Germinal center (tissue), 1 donor: Measurements from ENCODE around the gene MAGI1.
"Not testable (repeated sequence)": the region's sequence is repeated elsewhere in the genome, so short reads cannot be mapped to it uniquely, and the experiment has no call there.

Source experiments
- DNase-seq: peaks from one replicate; pipeline ENCODE4 v3.0.0; 2012; ENCODE audit warnings: mixed read lengths, low spot score

Gene MAGI1

DNA sequence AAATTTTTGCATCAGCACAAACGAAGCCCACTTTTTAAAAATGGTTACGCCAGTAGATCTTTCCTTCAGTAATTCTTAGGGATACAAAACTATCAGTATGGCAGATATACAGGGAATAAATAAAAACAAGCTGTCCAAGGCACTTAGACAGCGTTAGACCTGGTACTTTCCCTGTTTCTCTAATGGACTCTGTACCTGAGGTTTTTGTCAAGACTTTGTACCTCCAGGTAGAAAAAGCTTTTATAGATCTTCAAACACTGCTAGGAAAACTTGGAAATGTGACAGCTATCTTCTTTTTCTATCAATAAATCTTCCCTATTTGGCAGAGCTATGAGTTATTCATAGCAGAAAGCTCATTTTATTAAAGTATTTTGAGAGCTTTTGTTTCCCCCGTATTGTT lies 477.8 kb downstream of the MAGI1 start:
- DNase-seq = no peak

DNA sequence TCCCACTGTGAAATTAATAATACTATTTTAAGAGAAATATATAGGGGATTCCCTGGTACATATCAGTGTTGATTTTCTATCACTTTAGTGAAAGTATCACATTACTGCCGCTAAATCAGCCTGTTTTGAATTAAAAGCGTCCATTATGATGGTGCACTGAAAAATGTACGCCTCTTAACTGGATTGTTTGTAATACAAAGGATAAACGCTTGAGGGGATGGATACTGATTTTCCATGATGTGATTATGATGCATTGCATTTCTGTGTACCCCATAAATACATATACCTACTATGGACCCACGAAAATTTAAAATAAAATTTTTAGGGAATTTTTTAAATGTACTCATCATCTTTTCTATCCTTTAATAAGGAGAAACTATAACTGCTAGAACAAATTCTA lies 478.6 kb downstream of the MAGI1 start:
- DNase-seq = no peak

DNA sequence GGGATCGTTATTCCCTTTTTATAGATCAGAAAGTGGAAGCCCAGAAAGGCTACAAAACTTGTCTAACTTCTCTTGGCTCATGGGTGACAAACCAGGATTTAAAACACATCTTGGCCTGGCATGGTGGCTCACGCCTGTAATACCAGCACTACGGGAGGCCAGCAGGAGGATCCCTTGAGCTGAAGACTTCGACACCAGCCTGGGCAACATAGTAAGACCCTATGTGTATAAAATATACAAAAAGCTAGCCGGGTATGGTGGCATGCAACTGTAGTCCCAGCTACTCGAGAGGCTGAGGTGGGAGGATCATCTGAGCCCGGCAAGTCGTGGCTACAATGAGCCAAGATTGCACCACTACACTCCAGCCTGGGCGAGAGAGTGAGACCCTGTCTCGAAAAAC lies 479.1 kb downstream of the MAGI1 start:
- no peak for DNase-seq

DNA sequence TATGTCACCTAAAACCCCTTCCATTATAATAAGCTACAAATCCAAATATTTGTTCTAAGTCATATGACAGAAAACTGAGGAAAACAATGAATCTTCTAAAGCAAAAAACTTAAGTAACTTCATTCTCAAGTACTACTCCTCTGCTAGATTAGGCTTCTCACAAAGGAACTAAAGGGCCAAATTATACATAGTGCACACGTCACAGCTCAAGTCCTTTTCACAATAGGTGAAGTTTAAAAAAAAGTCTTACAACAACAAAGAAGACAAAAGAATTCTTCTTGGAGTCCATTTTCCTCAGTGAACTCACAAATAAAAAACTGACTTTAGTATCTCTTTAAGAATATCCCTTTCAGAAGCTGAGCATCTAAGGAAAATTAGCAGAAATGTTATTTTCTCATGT lies 479.9 kb downstream of the MAGI1 start:
- no peak for DNase-seq

DNA sequence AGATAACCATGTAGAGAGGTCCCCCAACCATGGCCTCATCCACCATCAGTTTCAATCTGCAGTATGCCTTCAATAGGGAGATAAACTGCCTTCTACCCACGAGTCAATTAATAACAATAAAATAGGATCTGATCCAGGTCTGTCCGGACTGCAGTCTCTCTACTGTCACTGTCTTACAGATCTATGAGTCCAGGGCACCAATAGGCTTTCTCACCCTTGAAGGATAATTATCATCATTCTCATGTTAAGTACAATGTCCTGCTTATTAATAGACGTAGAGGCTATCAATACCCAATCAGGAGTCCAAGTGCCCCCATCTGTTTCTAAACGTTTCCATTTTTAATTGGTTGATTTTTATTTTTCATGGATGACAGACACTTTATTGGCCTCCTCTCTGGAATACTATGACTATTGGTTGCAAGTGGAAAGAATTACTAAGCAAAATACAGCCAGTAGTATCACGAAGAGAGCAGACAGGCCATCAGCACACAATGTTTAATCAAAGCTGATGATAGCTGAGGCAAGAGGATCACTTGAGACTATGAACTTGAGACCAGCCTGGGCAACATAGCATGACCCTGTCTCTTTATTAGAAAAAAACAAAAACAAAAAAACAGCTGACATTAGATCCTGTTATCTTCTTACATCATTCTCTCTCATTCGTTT lies 480.7 kb downstream of the MAGI1 start:
- no peak for DNase-seq

DNA sequence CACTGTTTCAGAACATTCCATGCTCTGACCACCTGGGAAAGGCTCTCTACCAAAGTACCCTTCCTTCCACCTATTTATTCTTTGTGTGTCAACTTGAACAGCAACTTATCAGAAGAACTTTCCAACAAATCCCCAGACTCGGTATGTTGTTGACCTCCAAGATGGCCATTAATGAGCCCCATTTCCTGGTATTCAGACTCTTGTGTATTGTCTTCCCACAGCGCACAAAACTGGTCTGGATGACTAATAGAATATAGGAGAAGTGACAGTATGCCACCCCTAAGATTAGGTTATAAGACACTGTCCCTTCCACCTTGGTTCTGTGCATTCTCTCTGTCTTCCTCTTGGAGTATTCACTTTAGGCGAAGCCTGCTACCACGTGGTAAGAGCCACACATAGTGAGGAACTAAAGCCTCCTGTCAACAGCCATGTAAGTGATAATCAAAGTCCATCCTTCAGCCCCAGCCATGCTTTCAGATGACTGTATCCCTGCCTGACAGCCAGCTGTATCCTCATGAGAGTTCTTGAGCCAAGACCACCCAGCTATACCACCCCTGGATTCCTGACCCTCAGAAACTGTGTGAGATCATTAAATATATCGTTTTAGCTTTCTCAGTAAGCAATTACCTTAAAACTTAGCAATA lies 481.7 kb downstream of the MAGI1 start:
- DNase-seq = no peak

DNA sequence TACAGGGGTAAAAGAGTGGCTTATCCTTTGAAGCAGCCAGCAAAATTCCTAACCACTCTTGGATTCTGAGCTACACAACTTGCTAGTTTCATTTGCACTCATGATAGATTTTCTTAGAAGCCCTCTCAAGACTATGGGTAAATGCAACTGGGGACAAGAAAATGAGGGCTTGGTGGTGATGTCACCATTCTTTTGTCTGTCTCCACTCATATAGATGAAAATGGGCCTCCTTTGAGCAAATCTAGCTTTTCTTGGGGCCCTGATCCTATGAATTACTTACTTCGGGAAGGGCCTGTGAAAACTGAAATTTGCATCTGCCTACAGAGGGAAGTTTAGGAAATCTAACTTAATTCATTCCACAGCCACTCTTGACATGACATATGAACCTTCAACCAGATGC lies 486.3 kb downstream of the MAGI1 start:
- DNase-seq = no peak

DNA sequence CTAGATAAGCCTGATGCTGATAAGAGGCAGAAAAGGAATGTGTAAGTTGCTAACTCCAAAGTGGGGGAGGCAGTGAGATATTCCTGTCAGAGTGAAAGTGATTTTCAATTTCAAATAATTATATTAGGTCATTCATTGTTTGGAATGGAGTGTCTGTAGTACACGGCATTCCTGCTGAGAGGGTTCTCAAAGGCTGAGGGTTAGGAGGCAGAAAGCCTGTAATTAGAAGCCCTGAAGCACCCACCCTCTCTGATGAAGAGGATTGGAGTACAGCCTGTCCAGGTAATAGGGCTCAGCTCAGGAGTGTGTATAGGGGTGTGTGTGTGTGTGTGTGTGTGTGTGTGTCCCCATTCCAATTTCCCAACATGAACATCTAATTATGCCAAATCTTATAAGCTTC lies 486.8 kb downstream of the MAGI1 start:
- DNase-seq = no peak

DNA sequence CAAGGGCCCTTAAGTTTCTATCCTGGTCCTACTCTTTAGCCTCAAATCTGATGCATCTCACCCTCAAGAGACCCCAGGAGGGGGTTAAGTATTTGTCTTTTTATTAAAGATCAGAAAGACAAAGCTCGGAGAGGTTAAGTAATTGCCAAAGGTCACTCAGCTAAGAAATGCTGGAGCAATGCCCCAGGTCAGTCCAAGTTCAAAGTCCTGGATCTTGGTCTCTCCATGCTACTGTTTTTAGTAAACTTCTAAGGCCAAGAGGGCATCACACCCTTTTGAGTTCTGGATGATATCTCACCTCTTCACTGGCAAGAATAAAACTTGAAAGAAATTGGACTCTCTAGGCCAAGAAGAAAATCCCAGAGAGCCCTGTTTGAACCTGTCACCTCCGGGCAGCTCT lies 488.6 kb downstream of the MAGI1 start:
- DNase-seq = no peak

DNA sequence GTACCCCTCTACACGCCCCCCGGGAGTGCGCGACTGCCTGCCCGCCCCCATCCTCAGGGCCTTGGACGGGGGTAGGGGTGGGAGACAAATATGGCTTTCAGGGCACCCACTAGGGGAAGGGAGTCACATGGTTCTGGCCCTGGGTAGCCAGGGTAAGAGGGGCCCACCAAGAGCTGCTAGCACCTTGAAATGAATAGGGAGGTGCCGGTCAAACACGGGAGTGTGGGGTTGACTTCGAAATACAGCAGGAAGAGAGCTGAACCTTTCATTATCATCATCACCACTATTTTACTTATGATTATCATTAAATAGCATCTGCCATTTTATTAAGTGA lies 489.1 kb downstream of the MAGI1 start:
- no peak for DNase-seq

DNA sequence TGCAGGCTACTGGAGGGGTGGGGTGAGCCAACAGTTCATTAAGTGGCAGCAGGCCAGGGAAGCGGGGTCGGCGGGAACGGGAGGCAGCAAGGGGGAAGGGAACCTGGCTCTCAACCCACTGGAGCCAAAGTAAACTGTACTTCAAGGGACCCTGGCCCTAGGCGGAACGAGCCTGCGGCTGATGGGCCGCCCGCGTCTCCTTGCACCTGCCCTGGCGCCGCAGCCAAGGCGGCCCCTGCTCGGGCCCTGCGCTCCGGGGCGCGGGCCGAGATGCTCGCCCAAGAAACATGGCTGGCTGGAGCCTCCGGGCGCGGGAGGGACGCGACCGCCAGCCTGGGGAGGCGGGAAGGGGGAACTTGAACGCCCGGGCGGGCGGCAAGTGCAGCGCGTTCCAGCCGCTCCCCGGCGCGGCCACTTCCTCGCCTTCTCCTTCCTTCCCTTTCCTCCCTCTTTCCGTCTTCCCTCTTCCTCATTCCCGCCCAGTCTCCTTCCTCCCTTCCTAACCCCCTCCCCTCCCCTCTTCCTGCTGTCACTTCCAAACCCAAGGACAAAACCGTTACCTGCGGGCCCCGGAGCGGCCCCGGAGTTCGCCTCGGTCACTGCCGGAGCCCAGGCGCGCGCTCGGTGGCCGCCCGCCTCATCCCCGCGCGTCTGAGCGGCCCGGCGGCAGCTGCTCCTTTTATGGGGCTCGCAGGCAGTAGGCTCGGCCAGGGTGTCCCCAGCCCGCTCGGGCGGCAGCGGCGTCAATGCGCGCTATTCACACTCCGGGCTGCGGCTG lies 489.7 kb downstream of the MAGI1 start:
- DNase-seq = no peak

DNA sequence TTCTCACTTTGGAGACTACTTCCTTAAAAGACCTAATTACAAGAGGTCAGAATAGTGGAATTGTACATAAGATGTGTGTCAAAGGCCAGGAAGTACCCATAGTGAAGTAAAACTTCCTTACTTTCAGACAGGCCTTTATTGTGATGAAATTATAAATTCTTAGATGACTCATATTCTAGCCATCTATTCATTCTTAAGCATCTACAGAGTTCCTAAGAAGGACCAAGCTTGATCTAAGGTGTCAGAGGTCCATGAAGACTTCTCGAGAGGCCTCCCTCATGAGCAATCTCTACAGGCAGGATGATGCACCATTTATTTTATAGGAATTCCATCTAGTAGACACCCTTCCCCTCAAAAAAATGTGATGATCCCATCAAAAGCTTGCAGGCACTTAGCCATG lies 493.3 kb downstream of the MAGI1 start:
- no peak for DNase-seq

DNA sequence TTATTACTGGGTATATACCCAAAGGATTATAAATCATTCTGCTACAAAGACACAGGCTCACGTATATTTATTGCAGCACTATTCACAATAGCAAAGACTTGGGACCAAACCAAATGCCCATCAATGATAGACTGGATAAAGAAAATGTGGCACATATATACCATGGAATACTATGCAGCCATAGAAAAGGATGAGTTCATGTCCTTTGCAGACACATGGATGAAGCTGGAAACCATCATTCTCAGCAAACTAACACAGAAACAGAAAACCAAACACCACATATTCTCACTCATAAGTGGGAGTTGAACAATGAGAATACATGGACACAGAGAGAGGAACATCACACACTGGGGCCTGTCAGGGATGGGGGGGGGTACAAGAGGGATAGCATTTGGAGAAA lies 495.3 kb downstream of the MAGI1 start:
- DNase-seq = not testable (repeated sequence)

DNA sequence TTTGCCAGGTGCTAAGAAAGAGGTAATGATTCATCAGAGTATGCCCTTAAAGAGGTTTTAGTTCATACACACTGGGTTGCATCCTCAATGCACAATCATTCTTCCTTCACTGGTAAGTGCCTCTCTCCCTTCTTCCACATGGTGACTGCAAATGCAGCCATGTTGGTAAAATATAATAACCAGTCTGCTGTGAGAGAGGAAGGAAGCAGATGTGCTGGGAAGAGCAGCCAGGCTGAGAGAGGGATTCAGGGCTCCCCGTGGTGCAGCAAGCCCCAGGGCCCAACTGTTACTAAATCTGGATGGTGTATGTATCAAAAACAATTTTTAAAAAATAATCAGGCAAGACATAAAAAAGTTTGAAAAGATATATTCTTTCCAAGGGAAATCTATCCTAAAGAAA lies 498.1 kb downstream of the MAGI1 start:
- no peak for DNase-seq

DNA sequence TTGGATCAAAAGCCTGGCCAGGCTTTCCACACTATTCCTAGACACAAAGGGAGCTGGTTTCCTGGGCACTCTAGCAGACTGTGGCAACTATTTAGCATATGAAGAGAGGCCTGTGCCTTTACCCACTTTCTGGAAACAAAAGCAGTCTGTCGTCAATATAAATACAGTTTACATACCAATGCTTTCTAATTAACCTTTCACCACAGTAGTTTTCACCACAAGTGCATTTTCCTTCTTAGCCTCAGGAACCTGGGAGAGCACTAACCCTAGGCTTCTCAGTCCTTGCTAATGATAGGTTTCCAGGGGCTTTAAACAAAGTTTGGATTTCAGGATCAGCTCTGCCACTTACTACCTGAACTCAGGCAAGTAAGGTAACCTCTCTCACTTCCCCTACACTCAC lies 499.1 kb downstream of the MAGI1 start:
- no peak for DNase-seq

DNA sequence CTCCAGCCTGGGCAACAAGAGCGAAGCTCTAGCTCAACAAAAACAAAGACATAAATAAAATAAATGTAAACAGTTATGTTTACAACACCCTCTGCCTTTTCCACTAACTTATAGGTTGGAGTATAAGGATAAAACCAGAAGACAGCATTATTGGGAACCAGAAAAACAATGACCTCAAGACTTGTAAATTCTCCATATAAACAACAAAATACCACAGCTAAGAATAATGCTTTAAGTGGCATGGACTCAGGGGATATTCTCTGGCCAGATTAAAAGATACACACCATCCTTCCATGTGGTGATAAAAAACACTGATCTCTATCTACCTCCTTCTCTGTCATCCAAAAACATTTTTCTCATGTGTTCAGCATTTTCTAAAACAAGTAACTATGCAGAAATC lies 500.6 kb downstream of the MAGI1 start:
- no peak for DNase-seq

DNA sequence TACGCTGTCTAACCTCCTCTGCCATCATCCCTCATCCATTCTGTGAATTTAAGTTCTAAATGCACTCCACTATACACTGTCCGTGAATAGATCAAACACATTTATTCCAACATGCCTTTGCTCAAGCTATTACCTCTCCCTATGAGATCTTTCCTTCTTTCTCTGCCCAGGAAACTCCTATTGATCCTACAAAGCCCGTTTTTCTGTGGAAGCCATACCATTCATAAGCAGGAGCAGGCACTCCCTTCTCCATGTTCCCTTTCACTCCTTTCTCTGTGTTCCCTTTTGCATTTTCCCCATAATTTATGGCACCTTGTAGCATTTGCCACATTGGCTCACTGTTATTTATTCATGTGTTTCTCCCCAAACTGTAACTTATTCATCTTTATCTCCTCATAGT lies 501.6 kb downstream of the MAGI1 start:
- no peak for DNase-seq

DNA sequence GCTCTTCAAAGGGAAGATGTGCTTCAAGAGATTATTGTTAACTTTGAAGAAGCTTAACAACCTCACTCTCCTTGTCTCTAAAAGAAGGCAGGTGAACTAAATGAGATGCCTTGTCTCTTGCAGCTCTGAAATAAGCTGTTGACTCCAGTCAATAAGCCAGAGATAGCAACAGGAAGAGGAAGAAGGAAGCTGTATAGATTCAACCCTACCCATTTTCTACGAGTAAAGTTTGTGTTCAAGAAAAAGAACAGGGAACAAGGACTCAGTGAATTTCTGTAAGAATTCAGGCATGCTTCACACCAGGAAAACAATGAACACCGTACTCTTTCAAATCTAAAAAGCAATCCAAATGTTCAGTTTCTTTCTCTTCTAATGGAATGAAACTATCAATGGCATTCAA lies 503.5 kb downstream of the MAGI1 start:
- DNase-seq = no peak

DNA sequence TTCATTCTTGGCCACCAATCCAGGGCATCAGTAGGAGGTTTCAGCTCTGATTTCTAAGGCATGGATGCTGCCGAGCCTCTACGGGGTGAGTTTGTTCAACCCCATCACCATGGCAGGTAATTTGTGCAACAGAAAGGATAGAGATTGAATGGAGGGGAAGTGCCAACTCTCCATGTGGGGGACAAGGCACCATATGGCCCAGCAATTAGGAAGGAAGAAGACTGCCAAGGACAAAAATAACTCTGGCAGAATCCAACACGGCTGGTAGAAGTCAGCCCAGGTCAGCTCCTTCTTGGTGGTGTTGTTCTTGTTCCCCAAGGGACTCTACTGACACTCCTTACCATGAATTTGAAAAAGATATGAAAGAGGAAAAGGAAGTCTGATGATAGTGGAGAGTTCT lies 503.9 kb downstream of the MAGI1 start:
- no peak for DNase-seq

DNA sequence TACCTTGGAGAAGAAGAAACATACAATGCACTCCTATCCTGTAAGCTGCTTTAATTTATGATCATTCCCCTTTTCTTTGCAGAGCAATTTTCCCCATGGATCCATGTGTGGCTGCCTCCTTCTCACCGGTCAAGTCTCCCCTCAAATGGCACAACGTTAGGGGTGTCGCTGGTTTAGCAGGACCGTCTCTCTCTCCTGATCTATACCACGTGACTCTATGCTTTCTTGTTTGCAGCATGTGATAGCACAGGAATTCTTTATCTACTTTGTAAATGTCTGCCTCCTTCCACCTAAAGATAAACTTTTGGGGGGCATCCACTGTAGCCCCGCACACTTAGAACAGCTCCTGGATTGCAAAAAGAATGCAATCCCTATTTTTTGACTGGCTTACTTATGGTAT lies 506.0 kb downstream of the MAGI1 start:
- DNase-seq = no peak

DNA sequence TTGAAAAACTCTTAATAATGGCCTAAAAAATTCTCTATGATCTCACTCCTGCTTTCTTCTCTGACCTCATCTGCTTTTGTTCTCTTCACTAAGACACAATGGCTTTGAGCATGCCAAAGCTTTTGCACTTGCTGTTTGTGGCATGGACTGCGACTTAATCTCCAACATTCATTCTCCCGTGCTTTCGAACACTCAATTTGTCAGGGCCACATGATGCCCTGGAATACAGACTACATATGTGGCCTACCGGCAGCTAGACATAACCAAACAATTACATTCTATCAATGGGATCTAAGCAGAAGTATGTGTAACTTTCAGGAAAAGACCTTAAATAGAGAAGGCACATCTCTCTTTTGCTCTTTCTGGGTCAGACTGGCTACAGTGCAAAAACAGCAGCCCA lies 506.5 kb downstream of the MAGI1 start:
- DNase-seq = no peak

DNA sequence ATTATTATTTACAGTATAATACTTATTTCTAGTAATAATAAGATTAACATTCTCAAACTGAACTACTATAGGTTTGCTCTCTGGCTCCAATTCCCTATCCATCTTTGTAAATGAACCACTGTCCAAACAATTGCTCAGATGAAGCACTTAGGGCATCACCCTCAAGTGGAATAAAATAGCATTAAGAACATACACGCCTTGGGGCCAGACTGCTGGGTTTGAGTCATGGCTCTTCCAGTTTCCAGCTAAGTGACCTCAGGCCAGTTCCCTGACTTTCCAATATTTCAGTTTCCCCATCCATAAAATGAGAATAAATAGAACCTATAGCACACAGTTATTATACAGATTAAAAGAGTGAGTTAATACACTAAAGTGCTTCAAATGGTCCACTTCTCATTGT lies 507.2 kb downstream of the MAGI1 start:
- no peak for DNase-seq

DNA sequence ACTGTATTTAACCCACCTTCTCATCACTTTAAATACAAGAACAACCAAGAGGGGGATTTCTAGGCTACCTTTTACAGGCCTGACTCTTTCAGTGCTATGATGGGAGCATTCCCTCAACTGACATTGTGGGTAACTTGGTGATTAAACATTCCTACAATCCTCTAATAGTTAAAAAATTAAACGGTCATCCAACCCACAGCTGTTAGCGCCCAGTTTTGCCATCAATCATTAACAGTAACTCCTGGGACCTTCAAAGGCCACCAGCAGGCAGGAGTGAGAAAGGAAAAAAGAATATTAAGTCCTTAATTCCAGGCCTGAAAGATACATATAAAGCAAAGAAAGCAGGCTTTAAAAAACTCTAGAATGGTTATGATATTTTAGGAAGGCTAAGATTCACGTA lies 512.1 kb downstream of the MAGI1 start:
- no peak for DNase-seq

DNA sequence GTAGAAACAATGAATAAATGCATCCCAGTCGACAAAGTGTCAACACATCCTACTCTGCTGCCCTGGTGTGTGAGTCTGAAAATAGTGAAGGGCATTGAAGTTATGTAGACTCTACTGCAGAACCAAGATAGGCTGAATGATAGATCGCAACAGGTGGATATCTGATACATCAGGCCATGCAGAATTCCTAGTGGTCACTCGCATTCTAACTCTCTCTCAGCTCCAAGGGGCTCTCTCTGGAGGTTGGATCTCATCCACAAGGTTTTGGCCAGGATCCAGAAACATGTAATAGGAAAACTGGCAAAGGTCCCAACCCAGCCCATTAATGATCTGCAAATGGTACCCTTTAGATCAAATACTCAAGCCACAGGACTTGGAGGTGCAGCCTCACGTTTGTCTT lies 514.1 kb downstream of the MAGI1 start:
- DNase-seq = no peak
